HL-60 (cell line): Measurements from ENCODE around the gene MS4A4E.

ENCODE experiments used
- DNase-seq, 2 experiments: peaks; one replicate each; pipeline ENCODE4 v3.0.0-alpha.2; 2010 to 2020; ENCODE audit warnings: low read depth in 1 of 2, low spot score in 1 of 2
- H3K27ac ChIP-seq: fragments of 250-450 bp; sonication (Bioruptor Pico); replicated peaks from 2 replicates; pipeline ENCODE4 v1.5.1; 2020; ENCODE audit warnings: mild to moderate bottlenecking, moderate library complexity
- H3K27me3 ChIP-seq: fragments of 250-450 bp; sonication (Bioruptor Pico); 2 replicates; pipeline ENCODE4 v1.5.1; 2021; ENCODE audit warnings: mild to moderate bottlenecking, moderate library complexity; ENCODE audit not compliant: insufficient read depth, poor library complexity, severe bottlenecking
- H3K4me3 ChIP-seq: replicated peaks from 2 replicates; pipeline ENCODE4 v1.5.1; 2011; ENCODE audit warnings: mild to moderate bottlenecking, control low read depth, low read length; ENCODE audit not compliant: insufficient read depth
- GABPA ChIP-seq: IDR thresholded peaks from 2 replicates; pipeline ENCODE4 v1.6.1; 2012; ENCODE audit warnings: low read depth
- POLR2AphosphoS5 ChIP-seq: IDR thresholded peaks from 2 replicates; pipeline ENCODE4 v1.6.1; 2012; ENCODE audit warnings: low read depth
- SPI1 ChIP-seq: IDR thresholded peaks from 2 replicates; pipeline ENCODE4 v1.6.1; 2012; ENCODE audit warnings: low read depth, mild to moderate bottlenecking, borderline replicate concordance
- TF ChIP-seq, protein P1 (sequence below): IDR thresholded peaks from one replicate; pipeline ENCODE4 v1.5.1; 2011; ENCODE audit warnings: low read length, control low read depth, inconsistent platforms; ENCODE audit not compliant: insufficient read depth
- TF ChIP-seq, protein P2 (sequence below): IDR thresholded peaks from 2 replicates; pipeline ENCODE4 v1.6.1; 2012; ENCODE audit warnings: low read depth; ENCODE audit not compliant: insufficient replicate concordance

MS4A4E gene

GRCh38 chr11:60175860-60176275 is 67.1 kb downstream of the MS4A4E start:
- no peak for TF ChIP-seq SPI1
- TF ChIP-seq GABPA, result no peak
- TF ChIP-seq, protein P1, sequence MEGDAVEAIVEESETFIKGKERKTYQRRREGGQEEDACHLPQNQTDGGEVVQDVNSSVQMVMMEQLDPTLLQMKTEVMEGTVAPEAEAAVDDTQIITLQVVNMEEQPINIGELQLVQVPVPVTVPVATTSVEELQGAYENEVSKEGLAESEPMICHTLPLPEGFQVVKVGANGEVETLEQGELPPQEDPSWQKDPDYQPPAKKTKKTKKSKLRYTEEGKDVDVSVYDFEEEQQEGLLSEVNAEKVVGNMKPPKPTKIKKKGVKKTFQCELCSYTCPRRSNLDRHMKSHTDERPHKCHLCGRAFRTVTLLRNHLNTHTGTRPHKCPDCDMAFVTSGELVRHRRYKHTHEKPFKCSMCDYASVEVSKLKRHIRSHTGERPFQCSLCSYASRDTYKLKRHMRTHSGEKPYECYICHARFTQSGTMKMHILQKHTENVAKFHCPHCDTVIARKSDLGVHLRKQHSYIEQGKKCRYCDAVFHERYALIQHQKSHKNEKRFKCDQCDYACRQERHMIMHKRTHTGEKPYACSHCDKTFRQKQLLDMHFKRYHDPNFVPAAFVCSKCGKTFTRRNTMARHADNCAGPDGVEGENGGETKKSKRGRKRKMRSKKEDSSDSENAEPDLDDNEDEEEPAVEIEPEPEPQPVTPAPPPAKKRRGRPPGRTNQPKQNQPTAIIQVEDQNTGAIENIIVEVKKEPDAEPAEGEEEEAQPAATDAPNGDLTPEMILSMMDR, result no peak
- TF ChIP-seq, protein P2, sequence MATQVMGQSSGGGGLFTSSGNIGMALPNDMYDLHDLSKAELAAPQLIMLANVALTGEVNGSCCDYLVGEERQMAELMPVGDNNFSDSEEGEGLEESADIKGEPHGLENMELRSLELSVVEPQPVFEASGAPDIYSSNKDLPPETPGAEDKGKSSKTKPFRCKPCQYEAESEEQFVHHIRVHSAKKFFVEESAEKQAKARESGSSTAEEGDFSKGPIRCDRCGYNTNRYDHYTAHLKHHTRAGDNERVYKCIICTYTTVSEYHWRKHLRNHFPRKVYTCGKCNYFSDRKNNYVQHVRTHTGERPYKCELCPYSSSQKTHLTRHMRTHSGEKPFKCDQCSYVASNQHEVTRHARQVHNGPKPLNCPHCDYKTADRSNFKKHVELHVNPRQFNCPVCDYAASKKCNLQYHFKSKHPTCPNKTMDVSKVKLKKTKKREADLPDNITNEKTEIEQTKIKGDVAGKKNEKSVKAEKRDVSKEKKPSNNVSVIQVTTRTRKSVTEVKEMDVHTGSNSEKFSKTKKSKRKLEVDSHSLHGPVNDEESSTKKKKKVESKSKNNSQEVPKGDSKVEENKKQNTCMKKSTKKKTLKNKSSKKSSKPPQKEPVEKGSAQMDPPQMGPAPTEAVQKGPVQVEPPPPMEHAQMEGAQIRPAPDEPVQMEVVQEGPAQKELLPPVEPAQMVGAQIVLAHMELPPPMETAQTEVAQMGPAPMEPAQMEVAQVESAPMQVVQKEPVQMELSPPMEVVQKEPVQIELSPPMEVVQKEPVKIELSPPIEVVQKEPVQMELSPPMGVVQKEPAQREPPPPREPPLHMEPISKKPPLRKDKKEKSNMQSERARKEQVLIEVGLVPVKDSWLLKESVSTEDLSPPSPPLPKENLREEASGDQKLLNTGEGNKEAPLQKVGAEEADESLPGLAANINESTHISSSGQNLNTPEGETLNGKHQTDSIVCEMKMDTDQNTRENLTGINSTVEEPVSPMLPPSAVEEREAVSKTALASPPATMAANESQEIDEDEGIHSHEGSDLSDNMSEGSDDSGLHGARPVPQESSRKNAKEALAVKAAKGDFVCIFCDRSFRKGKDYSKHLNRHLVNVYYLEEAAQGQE, result no peak
- TF ChIP-seq POLR2AphosphoS5, result no peak

GRCh38 chr11:60172011-60172410 is 70.9 kb downstream of the MS4A4E start:
- no peak for TF ChIP-seq SPI1
- TF ChIP-seq, protein P1, result no peak
- TF ChIP-seq, protein P2, result no peak
- no peak for TF ChIP-seq GABPA
- no peak for TF ChIP-seq POLR2AphosphoS5
- Histone ChIP-seq H3K4me3 (no peak overlapping the region), H3K27me3 (no peaks in the 10 kb centered on the region), H3K27ac (no peak overlapping the region)
- no peak for DNase-seq

More at GRCh38 chr11:60175860-60176275, 67.1 kb downstream of the MS4A4E start:
- Histone ChIP-seq H3K27me3 (no peaks in the 10 kb centered on the region), H3K27ac (no peak overlapping the region), H3K4me3 (no peak overlapping the region)
- DNase-seq, result peak in 1 of 2 experiments; percentile 35

DNA sequence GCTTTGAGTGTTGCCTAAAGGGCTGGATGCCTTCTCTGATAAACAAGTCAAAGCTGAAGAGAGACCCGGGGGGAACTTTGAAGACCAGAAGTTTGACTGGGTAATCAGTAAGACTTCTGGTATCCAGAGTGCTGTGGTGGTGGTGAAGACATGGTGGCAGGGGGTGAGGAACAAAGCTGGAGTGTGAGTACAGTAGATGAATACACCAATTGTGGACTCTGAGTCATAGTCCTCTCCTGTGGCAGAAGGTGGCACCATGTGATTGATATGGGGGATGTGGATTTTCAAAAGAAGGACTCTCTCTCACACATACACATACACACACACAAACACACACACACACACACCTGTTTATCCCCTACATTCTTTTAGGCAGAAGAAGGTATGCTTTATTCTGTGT is 72.4 kb downstream of the MS4A4E start:
- Histone ChIP-seq H3K27ac (no peak overlapping the region), H3K27me3 (no peaks in the 10 kb centered on the region), H3K4me3 (no peak overlapping the region)
- DNase-seq, result no peak
- TF ChIP-seq, protein P2, result no peak
- TF ChIP-seq GABPA (no peak), SPI1 (no peak), POLR2AphosphoS5 (no peak)
- TF ChIP-seq, protein P1, result no peak
